Panc1 (cell line): ENCODE measurements around the gene TBX18.

Experiments
- POLR2AphosphoS5 ChIP-seq: IDR thresholded peaks from 2 replicates; pipeline ENCODE4 v1.6.1; 2012; ENCODE audit warnings: mild to moderate bottlenecking, low read depth, low read length, moderate library complexity
- TF ChIP-seq, protein P1 (sequence below), 2 experiments: IDR thresholded peaks; 2 replicates each; pipeline ENCODE4 v1.6.1; 2011 to 2012; ENCODE audit warnings: low read depth in 2 of 2, control low read depth in 1 of 2, low read length in 1 of 2, mild to moderate bottlenecking in 1 of 2, moderate library complexity in 1 of 2; ENCODE audit not compliant: insufficient read depth in 1 of 2

DNA sequence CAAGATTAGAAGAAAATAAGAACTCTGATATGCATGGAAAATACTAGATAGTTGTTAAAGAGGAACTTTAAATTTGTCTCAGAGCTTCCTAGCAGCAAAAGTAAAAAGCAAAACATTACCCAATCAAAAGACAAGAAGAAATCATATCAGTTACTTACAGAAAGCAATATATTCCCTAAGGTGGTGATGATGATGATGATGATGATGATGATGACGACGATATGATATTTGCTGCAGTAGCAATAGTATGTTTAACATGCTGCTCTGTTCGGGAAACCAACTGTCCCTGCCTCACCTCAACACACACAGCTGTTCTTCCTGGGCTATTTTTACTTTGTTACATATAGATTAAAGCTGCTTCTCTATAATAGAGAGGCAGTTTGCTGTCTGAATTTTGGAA is 12.0 kb upstream of the TBX18 start:
- no peak for TF ChIP-seq POLR2AphosphoS5
- TF ChIP-seq, protein P1, sequence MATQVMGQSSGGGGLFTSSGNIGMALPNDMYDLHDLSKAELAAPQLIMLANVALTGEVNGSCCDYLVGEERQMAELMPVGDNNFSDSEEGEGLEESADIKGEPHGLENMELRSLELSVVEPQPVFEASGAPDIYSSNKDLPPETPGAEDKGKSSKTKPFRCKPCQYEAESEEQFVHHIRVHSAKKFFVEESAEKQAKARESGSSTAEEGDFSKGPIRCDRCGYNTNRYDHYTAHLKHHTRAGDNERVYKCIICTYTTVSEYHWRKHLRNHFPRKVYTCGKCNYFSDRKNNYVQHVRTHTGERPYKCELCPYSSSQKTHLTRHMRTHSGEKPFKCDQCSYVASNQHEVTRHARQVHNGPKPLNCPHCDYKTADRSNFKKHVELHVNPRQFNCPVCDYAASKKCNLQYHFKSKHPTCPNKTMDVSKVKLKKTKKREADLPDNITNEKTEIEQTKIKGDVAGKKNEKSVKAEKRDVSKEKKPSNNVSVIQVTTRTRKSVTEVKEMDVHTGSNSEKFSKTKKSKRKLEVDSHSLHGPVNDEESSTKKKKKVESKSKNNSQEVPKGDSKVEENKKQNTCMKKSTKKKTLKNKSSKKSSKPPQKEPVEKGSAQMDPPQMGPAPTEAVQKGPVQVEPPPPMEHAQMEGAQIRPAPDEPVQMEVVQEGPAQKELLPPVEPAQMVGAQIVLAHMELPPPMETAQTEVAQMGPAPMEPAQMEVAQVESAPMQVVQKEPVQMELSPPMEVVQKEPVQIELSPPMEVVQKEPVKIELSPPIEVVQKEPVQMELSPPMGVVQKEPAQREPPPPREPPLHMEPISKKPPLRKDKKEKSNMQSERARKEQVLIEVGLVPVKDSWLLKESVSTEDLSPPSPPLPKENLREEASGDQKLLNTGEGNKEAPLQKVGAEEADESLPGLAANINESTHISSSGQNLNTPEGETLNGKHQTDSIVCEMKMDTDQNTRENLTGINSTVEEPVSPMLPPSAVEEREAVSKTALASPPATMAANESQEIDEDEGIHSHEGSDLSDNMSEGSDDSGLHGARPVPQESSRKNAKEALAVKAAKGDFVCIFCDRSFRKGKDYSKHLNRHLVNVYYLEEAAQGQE (IDR thresholded peaks at IDR 0.05; ENCODE audit: insufficient read depth in 1 of 2, low read depth in 2 of 2, low read length in 1 of 2), result no peak
